Astrocyte of the spinal cord (primary cell): ENCODE measurements around the gene PDGFB.

Source experiments
- DNase-seq: peaks from one replicate; pipeline ENCODE4 v3.0.0; 2011; ENCODE audit warnings: low read depth, low spot score
- H3K4me3 ChIP-seq: 2 replicates; pipeline ENCODE4 v1.5.1; 2011; ENCODE audit warnings: low read depth, mild to moderate bottlenecking, low read length, moderate library complexity
- in situ Hi-C: cut with HindIII; loops from 2 replicates; pipeline ENCODE4 v1.10.0; 2017; ENCODE audit warnings: low sequenced_read_pairs
- TF ChIP-seq, protein P1 (sequence below): IDR thresholded peaks from 2 replicates; pipeline ENCODE4 v1.5.1; 2012; ENCODE audit warnings: low read depth, mild to moderate bottlenecking, low read length, inconsistent platforms

The PDGFB gene

DNA sequence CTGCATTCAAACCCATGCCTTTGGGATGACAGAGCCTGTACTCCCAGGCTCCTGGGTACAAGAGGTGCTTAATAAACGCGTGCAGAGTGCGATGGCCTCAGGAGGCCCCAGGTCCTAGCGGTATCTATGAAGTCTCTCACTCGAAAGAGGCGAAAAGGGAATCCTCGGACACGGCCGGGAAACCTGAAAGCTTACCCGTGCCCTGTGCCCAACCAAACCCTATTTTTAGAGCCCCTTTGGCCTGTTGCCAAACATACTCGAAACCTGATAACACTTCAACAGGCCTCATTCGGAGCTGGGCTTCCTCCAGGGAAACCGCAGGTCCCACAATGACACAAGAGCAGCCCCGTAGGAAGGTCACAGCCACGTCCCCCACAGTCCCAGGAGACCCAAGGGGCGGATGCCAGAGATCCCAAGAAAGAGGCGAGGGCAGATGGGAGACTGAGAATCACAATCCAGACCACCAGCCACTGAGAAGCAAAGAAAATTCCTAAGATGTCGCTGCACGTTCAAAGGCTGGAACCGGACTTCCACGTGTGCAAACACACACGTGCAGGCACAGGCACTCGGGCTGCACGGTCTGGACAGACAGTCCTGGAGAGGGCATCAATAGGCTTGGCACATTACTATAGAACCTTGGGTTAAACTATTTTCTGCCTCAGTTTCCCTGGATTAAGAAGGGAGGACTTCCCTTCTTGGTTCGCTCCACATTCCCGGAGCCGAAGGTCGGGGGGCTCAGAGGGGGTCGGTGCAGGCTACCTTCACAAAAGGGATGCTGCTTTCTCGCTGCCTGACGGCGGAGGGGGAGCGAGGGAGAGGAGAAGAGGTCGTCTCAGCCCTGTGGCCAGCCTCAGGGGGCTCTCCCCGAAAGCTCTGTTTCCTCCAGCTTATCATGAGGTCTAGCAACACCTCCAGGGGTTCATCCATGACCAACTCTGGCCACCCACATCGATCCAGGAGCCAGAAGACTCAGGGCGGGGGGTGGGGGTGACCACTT lies 8.2 kb downstream of the PDGFB start:
- H3K4me3 ChIP-seq = no peak overlapping the region
- in situ Hi-C loops = no loop called here
- no peak for DNase-seq
- TF ChIP-seq, protein P1, sequence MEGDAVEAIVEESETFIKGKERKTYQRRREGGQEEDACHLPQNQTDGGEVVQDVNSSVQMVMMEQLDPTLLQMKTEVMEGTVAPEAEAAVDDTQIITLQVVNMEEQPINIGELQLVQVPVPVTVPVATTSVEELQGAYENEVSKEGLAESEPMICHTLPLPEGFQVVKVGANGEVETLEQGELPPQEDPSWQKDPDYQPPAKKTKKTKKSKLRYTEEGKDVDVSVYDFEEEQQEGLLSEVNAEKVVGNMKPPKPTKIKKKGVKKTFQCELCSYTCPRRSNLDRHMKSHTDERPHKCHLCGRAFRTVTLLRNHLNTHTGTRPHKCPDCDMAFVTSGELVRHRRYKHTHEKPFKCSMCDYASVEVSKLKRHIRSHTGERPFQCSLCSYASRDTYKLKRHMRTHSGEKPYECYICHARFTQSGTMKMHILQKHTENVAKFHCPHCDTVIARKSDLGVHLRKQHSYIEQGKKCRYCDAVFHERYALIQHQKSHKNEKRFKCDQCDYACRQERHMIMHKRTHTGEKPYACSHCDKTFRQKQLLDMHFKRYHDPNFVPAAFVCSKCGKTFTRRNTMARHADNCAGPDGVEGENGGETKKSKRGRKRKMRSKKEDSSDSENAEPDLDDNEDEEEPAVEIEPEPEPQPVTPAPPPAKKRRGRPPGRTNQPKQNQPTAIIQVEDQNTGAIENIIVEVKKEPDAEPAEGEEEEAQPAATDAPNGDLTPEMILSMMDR = no peak

DNA sequence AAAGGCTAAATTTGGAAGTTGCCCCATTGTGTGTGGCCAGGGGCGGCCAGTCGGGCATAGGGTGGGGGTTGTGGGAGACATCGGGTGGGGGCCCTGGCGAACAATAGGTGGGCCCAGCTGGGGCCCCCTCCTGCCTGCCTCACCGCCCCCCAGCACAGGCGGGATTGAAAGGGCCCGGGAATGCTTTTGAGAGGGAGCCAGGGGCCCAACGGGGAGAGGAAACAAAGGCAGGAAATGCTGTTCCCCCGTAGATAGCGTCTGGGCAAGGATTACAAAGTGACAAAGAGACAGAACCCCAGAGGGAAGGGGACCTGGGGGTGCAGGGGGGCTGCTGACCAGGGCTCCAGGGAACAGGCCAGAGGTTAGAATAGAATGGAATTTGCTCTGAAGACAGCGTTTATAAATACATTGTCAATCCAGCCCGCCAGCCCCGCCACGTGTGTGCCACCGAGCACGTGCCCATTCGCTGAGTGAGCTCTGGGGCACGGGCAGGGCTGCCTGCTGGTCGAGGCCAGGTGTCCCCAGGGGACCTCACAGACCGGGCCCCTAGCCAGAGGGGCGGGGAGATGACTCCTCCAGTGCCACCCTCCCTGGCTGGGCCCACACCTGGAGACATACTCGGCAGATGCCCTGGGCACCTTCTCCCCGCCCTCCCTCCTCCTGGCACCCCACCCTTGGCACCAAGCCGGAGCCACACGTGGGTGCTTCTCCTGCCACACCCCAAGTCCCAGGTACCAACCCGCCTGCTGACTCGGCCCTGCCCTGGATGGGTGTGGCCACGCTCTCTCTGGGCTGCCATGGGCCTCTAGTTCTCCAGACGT lies 9.7 kb downstream of the PDGFB start:
- TF ChIP-seq, protein P1 = no peak
- no peak overlapping the region for H3K4me3 ChIP-seq
- DNase-seq = no peak
- in situ Hi-C loops = no loop called here

- peak; percentile 41 for DNase-seq
- H3K4me3 ChIP-seq = no peak overlapping the region
- TF ChIP-seq, protein P1 = no peak
- in situ Hi-C loops = no loop called here
Measured at GRCh38 chr22:39234472-39234787, 10.4 kb downstream of the PDGFB start.

DNA sequence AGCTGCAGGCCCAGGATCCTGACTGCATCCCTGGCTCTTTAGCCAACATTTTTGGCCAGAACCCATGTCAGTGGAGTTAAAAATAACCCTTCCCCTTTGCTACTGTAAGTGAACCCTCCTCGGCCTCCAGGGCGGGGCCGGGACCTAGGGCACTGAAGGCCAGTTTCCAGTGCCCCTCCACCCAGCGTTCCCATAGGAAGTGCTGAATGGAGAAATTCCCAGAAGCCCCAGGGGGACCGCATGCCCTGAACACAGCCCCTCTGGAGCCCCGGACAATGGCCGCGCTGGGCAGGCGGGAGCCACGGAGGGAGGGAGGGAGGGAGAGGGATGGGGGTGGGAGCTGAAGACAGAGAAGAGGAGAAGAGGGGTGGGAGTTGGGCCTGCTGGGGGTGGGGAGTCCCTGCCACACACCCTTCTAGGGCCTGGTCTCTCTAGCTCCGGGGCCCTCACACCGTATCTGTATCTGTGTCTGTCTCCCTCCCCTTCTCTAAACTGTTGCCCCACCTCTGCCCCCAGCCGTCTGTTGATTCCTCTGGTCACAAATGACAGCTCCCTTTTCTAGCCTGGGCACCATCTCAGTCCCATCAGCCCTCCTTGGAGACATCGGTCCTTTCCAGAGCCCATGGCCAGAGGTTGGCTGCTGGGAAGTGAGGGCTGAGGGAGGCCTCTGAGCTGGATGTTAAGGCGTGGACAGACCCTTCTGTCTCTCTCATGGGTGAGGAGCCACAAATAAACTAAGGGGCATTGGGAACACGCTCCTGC lies 10.9 kb downstream of the PDGFB start:
- DNase-seq = no peak
- TF ChIP-seq, protein P1 = no peak
- H3K4me3 ChIP-seq = no peak overlapping the region
- in situ Hi-C loops = no loop called here

- no peak for DNase-seq
- TF ChIP-seq, protein P1 = no peak
- in situ Hi-C loops = no loop called here
- H3K4me3 ChIP-seq = no peak overlapping the region
Measured at GRCh38 chr22:39232806-39233709, 11.7 kb downstream of the PDGFB start.
